ENCODE measurements around the gene COPS4.

GRCh38 chr4:83024233-83024632 is 10.8 kb upstream of the COPS4 start:
- TF ChIP-seq CTCF (IDR thresholded peaks at IDR 0.05) (no peak), EZH2phosphoT487 (IDR thresholded peaks at IDR 0.05) (no peak), EZH2 (IDR thresholded peaks at IDR 0.05) (no peak)

All from neural progenitor cell (in vitro differentiated cells).